ENCODE data around the gene CACNA2D3.

- no peak for TF ChIP-seq EZH2 (IDR thresholded peaks at IDR 0.05; ENCODE audit: low read length)
- no peak for TF ChIP-seq CTCF (optimal IDR thresholded peaks at IDR 0.05 in 1 of 3, IDR thresholded peaks at IDR 0.05 in 1 of 3, conservative IDR thresholded peaks at IDR 0.05 in 1 of 3; ENCODE audit: extremely low read depth in 1 of 3, insufficient read depth in 2 of 3, low read length in 3 of 3)
These were observed 843.4 kb downstream of the CACNA2D3 start for GRCh38 chr3:54965746-54966145.
